Stimulated activated CD8-positive, alpha-beta memory T cell treated with anti-CD3 and anti-CD28 coated beads, Interleukin-12 subunit alpha, Interleukin-12 subunit beta, amount 100 ng/mL, for 24 hours (primary cell): Measurements from ENCODE around the gene KCP.

ENCODE experiments used
- DNase-seq: peaks from one replicate; pipeline ENCODE4 v3.0.0-alpha.2; 2020; ENCODE audit errors: extremely low read depth

The KCP gene

GRCh38 chr7:128874140-128875031 is 36.1 kb downstream of the KCP start:
- DNase-seq, result no peak

GRCh38 chr7:128873234-128873633 is 37.3 kb downstream of the KCP start:
- DNase-seq, result no peak

DNA sequence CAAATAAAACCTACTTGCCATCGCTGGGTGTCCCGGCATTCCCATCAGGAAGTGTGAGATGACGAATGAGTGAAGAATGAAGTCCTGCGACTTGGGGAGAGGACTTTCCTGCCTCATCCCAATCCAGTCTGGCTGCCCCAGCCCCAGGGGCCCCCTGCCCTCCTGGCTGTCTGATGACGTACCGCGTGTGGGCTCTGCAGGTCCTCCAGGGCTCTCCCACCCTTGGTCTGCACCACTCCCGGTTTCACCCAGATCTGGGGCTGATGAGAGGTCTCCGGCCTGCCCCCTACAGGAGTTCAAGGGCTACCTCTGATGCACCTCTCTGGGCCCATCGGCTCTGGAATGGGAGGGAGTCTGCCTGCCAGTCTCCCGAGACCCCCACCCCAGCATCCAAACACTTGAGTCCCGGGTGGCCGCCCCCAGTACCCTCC is 38.1 kb downstream of the KCP start:
- DNase-seq, result no peak

GRCh38 chr7:128871050-128871449 is 39.5 kb downstream of the KCP start:
- DNase-seq, result no peak

DNA sequence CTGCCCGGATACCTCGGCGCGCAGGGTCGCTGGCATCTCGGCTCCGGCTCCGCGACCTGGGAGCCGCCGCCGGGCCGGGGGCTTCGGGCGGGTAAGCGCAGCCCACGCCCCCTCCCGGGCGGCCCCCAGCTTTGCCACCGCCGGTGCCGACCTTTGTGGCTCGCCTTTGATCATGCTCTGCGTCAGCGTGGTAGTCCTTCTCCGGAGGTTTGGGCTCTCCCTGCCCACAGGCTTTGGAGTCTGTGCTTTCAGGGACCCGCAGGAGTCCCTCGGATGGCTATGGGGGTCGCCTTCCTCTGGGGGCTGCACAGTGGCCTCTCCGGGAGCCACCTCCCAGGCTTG is 40.6 kb downstream of the KCP start:
- no peak for DNase-seq

DNA sequence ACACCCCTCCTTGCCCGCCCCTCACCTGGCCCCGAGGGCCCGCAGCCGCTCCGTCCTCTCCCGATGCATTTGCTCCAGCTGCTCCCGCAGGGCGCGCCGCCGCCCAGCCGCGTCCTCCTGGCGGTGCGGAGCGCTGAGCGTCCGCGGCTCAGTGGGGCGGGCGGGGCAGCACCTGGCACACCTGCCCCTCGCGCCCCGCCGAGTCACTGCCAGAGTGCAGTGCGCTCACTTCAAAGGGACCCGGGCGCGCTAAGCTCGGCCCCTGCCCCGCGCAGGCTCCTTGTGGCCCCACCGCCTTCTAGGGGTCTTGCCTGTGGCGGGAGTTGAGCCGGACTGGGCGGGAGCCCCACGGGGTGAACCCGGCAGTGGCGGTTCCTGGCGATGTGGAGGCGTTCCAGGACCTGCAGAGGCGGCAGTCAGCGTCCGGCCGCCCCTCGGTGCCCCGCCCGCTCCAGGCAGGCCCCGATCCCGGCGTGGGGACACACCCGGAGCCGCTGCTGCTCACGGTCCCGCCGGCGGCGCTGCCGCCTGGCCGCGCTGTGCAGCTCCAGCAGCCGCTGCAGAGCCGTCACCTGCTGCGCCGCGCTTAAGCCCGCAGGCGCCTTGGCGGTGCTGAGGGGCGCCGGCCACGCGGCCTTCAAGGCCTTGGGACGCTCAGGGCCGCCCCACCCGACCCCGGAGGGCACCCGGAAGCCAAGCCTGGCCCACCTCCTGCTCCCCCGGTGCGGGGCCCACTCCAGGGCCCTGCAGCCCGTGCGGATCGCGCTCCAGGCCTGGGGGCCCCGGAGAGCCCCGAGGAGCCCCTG is 41.2 kb downstream of the KCP start:
- no peak for DNase-seq

- DNase-seq, result no peak
These were observed 41.8 kb downstream of the KCP start for GRCh38 chr7:128868624-128869137.

GRCh38 chr7:128867842-128868623 is 42.5 kb downstream of the KCP start:
- no peak for DNase-seq

DNA sequence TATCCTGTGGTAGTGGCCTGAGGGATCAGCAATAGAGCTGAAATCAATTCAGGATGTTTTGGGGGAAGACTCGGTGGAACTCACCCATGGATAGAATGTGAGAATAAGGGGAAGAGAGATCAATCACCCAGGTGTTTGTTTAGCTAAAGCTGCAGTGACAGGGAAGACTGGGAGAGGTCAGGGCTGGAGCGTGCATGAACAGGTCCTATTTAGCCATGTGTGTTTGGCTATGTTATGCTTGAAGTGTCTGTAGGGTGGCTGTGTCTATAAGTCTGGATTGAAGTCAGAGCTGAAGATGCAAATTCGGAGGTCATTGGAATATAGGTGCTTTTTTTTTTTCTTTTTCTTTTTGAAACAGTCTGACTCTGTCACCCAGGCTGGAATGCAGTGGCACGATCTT is 43.3 kb downstream of the KCP start:
- DNase-seq, result no peak

GRCh38 chr7:128865996-128866877 is 44.3 kb downstream of the KCP start:
- no peak for DNase-seq

GRCh38 chr7:128865303-128865702 is 45.2 kb downstream of the KCP start:
- DNase-seq, result no peak

- no peak for DNase-seq
These were observed 47.0 kb downstream of the KCP start for GRCh38 chr7:128863433-128863989.

- DNase-seq, result peak; percentile 97
These were observed 47.7 kb downstream of the KCP start, which contains the start of gene ATP6V1F for GRCh38 chr7:128862571-128863432. ATP6V1F (plus strand) TSS chr7:128862856; CDS start chr7:128862905, 49 bp downstream.

- DNase-seq, result no peak
These were observed 48.4 kb downstream of the KCP start for GRCh38 chr7:128861957-128862570.

GRCh38 chr7:128860158-128861073 is 50.1 kb downstream of the KCP start:
- DNase-seq, result no peak

DNA sequence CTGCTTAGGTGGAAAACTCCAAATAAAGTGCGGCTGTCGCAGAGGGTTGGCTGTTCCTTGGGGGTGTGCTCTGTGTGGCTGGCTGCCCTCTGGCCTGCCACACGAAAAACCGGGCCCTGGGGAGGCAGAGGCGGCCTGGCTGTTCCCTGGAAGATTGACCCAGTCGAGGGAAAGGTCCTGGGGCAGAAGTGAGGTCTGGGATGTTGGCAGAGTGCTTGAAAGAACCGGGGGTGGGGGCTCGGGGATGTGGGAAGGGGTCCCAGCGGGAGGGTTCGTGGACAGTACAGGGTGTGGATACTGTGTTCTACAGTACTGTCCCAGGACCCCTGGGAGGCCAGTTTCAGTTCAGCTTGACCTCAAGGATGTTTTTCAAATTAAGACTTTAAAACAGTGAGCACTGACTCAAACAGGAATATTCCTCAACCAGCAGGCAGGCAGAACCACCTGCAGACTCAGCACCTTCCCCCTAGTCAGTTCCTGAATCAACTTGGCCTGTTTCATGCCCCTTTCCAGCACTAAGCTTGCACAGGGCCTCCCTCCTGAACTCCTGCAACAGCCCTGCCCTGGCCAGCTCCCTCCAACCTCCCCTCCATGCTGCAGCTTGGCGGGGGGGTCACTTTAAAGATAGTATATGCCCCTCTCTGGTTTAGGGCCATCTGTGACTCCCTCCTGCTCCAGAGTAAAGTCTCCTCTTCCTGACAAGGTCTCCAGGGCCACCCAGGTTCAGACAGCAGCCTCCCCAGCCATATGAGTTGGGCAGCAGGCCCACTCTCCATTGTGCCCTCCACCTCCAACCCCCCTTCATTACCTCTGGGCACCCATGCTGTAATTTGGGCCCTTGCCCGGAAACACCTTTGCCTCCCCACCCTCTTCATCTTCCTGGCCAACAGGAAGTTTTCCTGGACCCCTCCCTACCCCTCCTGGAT is 51.0 kb downstream of the KCP start:
- DNase-seq, result no peak
